ENCODE measurements around the gene WWOX. TPM values are rescaled to one million over a fixed set of nuclear protein-coding genes. Genes with fewer than 3 reads are reported as not detected.

WWOX gene
- total RNA-seq, 1 donor from 2014 or later: 19.2 TPM

DNA sequence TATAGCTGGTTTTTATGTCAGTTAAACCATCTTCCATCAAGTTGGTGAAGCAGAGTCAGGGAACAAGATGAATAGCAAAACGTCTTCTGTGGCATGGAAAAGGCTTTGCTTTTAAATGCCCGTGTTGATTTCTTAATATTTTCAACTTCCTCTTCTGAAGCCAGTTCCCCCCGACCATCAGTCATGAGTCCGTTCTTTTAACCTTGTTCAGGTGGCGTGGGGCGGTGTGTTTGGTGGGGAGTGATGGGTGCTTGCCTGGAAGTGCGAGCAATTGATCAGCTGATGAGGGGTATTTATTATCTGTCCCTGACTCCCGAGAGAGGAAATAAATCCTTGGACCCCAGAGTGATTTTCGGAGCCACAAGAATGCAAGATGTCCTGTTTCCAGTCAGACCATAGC is 147.1 kb downstream of the WWOX start:
- no peak for DNase-seq
- ATAC-seq: no peak

GRCh38 chr16:78249056-78249455 is 149.6 kb downstream of the WWOX start:
- H3K27me3 ChIP-seq (ENCODE audit: low read depth): no peaks in the 10 kb centered on the region
- no peaks in the 10 kb centered on the region for H3K9me3 ChIP-seq
- intact Hi-C loops (cut with DNase I): no loop called here
- no peaks in the 10 kb centered on the region for H3K4me1 ChIP-seq
- ATAC-seq (peak; percentile 84 to 92), DNase-seq (peak; percentile 70)
- H3K36me3 ChIP-seq: no peaks in the 10 kb centered on the region
- H3K27ac ChIP-seq: no peak overlapping the region
- TF ChIP-seq, protein P1, sequence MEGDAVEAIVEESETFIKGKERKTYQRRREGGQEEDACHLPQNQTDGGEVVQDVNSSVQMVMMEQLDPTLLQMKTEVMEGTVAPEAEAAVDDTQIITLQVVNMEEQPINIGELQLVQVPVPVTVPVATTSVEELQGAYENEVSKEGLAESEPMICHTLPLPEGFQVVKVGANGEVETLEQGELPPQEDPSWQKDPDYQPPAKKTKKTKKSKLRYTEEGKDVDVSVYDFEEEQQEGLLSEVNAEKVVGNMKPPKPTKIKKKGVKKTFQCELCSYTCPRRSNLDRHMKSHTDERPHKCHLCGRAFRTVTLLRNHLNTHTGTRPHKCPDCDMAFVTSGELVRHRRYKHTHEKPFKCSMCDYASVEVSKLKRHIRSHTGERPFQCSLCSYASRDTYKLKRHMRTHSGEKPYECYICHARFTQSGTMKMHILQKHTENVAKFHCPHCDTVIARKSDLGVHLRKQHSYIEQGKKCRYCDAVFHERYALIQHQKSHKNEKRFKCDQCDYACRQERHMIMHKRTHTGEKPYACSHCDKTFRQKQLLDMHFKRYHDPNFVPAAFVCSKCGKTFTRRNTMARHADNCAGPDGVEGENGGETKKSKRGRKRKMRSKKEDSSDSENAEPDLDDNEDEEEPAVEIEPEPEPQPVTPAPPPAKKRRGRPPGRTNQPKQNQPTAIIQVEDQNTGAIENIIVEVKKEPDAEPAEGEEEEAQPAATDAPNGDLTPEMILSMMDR (IDR thresholded peaks at IDR 0.05): no peak
- no peak overlapping the region for H3K4me3 ChIP-seq

More for the DNA sequence above, 147.1 kb downstream of the WWOX start:
- peaks cover 11% of the 10 kb centered on the region for H3K4me1 ChIP-seq
- H3K4me3 ChIP-seq: no peak overlapping the region
- H3K27me3 ChIP-seq (ENCODE audit: low read depth): no peaks in the 10 kb centered on the region
- H3K9me3 ChIP-seq: no peaks in the 10 kb centered on the region
- H3K27ac ChIP-seq: no peak overlapping the region
- intact Hi-C loops (cut with DNase I): no loop called here
- H3K36me3 ChIP-seq: no peaks in the 10 kb centered on the region
- TF ChIP-seq, protein P1 (IDR thresholded peaks at IDR 0.05): no peak

- Histone ChIP-seq H3K36me3 (no peaks in the 10 kb centered on the region), H3K27ac (no peak overlapping the region), H3K4me1 (no peaks in the 10 kb centered on the region), H3K9me3 (no peaks in the 10 kb centered on the region), H3K4me3 (no peak overlapping the region), H3K27me3 (ENCODE audit: low read depth) (no peaks in the 10 kb centered on the region)
- no peak for DNase-seq
- TF ChIP-seq, protein P1 (IDR thresholded peaks at IDR 0.05): no peak
- ATAC-seq: peak in 1 of 2 donors; percentile 48
- intact Hi-C loops (cut with DNase I): no loop called here
Measured at GRCh38 chr16:78249832-78250231, 150.4 kb downstream of the WWOX start.

GRCh38 chr16:78251115-78251514 is 151.7 kb downstream of the WWOX start:
- Histone ChIP-seq H3K27ac (no peak overlapping the region), H3K9me3 (no peaks in the 10 kb centered on the region), H3K27me3 (ENCODE audit: low read depth) (no peaks in the 10 kb centered on the region), H3K4me1 (no peaks in the 10 kb centered on the region), H3K36me3 (no peaks in the 10 kb centered on the region), H3K4me3 (no peak overlapping the region)
- ATAC-seq: no peak
- TF ChIP-seq, protein P1 (IDR thresholded peaks at IDR 0.05): no peak
- no peak for DNase-seq
- intact Hi-C loops (cut with DNase I): no loop called here

- intact Hi-C loops (cut with DNase I): no loop called here
- TF ChIP-seq, protein P1 (IDR thresholded peaks at IDR 0.05): no peak
- Histone ChIP-seq H3K4me1 (no peaks in the 10 kb centered on the region), H3K36me3 (no peaks in the 10 kb centered on the region), H3K27ac (no peak overlapping the region), H3K4me3 (no peak overlapping the region), H3K9me3 (no peaks in the 10 kb centered on the region), H3K27me3 (ENCODE audit: low read depth) (no peaks in the 10 kb centered on the region)
- DNase-seq (no peak), ATAC-seq (no peak)
Measured at GRCh38 chr16:78252757-78253156, 153.3 kb downstream of the WWOX start.

DNA sequence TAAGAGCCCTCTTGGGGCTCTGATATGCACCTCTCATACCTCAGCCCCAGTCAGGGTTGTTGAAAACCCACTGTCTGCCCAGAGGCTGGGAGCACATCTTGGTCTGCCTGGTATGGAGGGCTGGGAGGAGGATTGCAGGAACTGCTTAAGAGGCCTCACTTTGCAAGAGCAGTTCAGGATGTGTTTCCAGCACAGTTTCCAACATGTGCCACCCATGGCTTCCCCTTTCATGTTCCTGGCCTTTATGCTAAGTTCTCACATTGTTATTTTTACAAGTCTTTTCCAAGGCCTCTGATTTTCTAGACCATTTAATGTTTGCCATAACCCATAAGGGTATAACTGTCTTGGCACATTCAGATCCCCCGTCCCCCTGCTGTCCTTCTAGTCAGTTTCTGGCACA is 155.4 kb downstream of the WWOX start:
- Histone ChIP-seq H3K4me1 (no peaks in the 10 kb centered on the region), H3K27me3 (ENCODE audit: low read depth) (no peaks in the 10 kb centered on the region), H3K36me3 (no peaks in the 10 kb centered on the region), H3K27ac (no peak overlapping the region), H3K4me3 (no peak overlapping the region), H3K9me3 (no peaks in the 10 kb centered on the region)
- TF ChIP-seq, protein P1 (IDR thresholded peaks at IDR 0.05): no peak
- no peak for ATAC-seq
- DNase-seq: no peak
- intact Hi-C loops (cut with DNase I): no loop called here

Data from lower lobe of right lung (tissue), 2 donors.